GM21515 (cell line): ENCODE results near the gene COLQ.
"Not testable (repeated sequence)": the region's sequence is repeated elsewhere in the genome, so short reads cannot be mapped to it uniquely, and the experiment has no call there.

ENCODE experiments used
- ATAC-seq: cut with Tn5 transposase; IDR thresholded peaks from one replicate; pipeline ENCODE4 v1.9.1; 2021; ENCODE audit not compliant: unreplicated experiment

The COLQ gene

GRCh38 chr3:15430624-15431023 lies 90.9 kb downstream of the COLQ start:
- no peak for ATAC-seq

GRCh38 chr3:15429080-15429479 lies 92.4 kb downstream of the COLQ start:
- no peak for ATAC-seq

GRCh38 chr3:15428539-15428938 lies 93.0 kb downstream of the COLQ start:
- ATAC-seq, result no peak

DNA sequence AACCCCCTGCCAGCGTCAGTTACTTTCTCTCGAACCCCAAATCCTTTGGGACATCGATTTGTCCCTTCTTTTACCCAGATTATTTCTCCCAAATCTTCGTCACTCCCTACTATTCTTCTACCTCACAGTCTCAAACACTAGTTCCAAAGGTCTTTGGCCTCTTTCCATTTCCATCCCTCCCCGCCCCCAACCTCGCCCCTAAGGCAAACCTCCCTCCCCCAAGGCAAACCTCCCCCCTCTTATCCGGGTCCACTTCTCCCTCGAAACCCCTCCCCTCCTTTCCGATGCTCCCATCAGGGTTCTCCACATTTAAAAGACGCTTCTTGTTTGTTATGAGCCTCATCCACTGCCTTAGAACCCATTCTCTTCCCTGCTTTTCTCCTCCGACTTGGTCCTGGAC lies 93.5 kb downstream of the COLQ start:
- no peak for ATAC-seq

GRCh38 chr3:15427182-15427880 lies 94.2 kb downstream of the COLQ start, which contains the start of the genes EAF1 and METTL6:
TSS of gene EAF1 (plus strand) at chr3:15427598. CDS start at chr3:15427780, 182 bp downstream.
TSS of gene METTL6 (minus strand) at chr3:15427544. CDS start at chr3:15426511, 1,033 bp downstream.
- ATAC-seq, result peak; percentile 89

GRCh38 chr3:15426579-15427118 lies 94.9 kb downstream of the COLQ start:
- ATAC-seq, result no peak

GRCh38 chr3:15420871-15421270 lies 100.6 kb downstream of the COLQ start:
- ATAC-seq, result no peak

DNA sequence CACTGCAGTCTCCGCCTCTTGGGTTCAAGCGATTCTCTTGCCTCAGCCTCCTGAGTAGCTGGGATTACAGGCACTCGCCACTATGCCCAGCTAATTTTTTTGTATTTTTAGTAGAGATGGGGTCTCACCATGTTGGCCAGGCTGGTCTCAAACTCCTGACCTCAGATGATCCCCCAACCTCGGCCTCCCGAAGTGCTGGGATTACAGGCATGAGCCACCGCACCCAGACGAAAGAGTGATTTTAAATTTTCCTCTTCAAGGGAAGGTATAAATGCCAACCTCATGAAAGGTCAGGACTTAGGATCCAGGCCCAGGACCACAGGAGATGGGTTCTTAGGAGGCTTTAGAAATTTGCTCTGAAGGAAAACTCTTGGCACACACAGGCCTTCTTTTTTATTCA lies 110.5 kb downstream of the COLQ start:
- not testable (repeated sequence) for ATAC-seq

DNA sequence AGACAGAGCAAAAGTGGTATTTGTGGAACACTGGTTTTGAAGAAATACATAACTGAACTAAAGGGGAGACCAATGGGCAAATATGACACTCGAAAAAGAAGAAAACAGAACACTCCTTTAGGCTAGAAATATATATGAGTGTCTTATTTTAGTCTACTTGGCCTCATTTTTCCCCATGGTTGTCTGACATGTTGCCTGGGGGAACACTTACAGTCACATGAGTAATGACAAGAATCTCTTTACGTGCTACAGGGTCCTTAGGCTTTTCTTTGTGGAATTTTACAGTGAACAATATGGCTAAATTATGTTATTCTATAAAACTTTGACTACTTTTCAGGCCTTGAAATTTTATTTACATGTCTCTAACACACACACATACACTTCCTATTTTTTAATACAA lies 111.7 kb downstream of the COLQ start:
- no peak for ATAC-seq

- no peak for ATAC-seq
Measured at GRCh38 chr3:15409239-15409638, 112.3 kb downstream of the COLQ start.

- peak; percentile 49 for ATAC-seq
Measured at GRCh38 chr3:15405448-15406050, 116.0 kb downstream of the COLQ start.

DNA sequence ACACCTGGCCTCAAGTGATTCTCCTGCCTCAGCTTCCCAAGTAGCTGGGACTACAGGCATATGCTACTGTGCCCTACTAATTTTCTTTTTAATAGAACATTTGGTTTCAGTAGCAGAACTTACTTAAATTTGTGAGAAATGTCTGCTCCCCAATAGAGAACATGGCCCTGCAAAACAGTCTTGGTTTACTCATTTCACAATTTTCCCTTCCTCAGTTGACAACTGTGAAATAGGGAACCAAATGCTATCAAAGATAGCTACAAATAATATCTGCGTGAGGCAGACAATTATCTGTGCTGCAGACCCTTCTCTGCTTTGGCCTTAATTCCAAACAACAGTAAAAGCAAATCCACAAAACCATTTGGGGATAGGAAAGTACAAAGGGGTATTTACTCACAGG lies 116.7 kb downstream of the COLQ start:
- ATAC-seq, result no peak

DNA sequence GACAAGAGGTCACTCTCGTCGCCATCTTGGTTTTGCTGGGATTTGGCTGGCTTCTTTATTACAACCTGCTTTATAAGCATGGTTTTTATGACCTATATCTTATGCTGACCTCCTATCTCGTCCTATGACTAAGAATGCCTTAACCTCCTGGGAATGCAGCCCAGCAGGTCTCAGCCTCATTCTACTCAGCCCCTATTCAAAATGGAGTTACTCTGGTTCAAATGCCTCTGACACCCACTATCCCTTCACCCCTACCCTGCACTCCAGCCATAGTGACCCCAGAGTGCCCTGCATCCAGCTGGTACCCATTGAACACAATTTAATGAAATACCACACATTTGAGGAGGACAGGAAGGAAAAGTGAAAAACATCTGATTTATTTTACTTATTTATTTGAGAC lies 117.5 kb downstream of the COLQ start:
- no peak for ATAC-seq

GRCh38 chr3:15403495-15403894 lies 118.0 kb downstream of the COLQ start:
- no peak for ATAC-seq

GRCh38 chr3:15401936-15402335 lies 119.6 kb downstream of the COLQ start:
- ATAC-seq, result no peak
